Lower leg skin (tissue), 3 donors: Measurements from ENCODE around the gene LDLRAD3.

Experiments
- POLR2A ChIP-seq, 2 donors: fragments of 450-650 bp; IDR thresholded peaks; one replicate each; pipeline ENCODE4 v1.6.1; 2016 to 2017; ENCODE audit warnings: antibody characterized with exemption in 2 of 2, mild to moderate bottlenecking in 1 of 2, moderate library complexity in 1 of 2
- TF ChIP-seq, protein P1 (sequence below), 3 donors: fragments of 450-650 bp; IDR thresholded peaks; one replicate each; pipeline ENCODE4 v1.5.1; 2016; ENCODE audit warnings: antibody characterized with exemption in 3 of 3, mild to moderate bottlenecking in 3 of 3, moderate library complexity in 2 of 3

DNA sequence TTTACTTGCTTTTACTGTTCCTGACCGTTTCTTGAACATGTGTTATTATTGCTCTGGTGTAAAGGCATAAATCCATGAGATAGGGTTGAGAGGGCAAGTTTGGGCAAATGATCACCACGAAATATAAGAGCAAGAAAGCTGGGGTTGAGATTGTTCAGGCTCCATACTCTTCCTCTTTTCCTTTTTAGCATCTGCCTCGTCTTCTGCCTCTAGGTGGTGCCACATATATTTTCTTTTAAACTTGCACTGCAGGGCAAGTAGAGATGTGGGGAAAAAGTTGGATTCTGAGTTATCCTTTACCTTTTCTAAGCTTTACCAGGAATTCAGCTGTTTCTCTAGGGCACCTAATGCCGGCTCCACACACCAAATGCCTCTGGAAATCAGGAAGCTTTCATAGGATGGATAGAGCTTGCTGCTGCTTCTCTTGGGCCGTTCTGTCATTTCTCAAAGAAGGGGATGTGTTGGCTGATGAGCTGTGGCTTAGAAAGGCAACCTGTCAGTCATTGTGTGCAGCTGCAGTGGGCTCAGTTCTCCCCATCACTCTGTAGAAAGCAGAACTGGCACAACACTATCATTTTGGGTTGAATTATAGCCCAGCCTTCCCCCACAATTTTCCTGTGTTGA, 98.2 kb downstream of the LDLRAD3 start:
- TF ChIP-seq, protein P1, sequence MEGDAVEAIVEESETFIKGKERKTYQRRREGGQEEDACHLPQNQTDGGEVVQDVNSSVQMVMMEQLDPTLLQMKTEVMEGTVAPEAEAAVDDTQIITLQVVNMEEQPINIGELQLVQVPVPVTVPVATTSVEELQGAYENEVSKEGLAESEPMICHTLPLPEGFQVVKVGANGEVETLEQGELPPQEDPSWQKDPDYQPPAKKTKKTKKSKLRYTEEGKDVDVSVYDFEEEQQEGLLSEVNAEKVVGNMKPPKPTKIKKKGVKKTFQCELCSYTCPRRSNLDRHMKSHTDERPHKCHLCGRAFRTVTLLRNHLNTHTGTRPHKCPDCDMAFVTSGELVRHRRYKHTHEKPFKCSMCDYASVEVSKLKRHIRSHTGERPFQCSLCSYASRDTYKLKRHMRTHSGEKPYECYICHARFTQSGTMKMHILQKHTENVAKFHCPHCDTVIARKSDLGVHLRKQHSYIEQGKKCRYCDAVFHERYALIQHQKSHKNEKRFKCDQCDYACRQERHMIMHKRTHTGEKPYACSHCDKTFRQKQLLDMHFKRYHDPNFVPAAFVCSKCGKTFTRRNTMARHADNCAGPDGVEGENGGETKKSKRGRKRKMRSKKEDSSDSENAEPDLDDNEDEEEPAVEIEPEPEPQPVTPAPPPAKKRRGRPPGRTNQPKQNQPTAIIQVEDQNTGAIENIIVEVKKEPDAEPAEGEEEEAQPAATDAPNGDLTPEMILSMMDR (IDR thresholded peaks at IDR 0.05), result no peak
- no peak for TF ChIP-seq POLR2A (IDR thresholded peaks at IDR 0.05)
